Raji (cell line): ENCODE data around the gene MCCC1.

ENCODE experiments used
- POLR2A ChIP-seq: IDR thresholded peaks from 2 replicates; pipeline ENCODE4 v1.6.1; 2011; ENCODE audit warnings: low read depth, low read length, control low read depth; ENCODE audit not compliant: insufficient read depth

Gene MCCC1

DNA sequence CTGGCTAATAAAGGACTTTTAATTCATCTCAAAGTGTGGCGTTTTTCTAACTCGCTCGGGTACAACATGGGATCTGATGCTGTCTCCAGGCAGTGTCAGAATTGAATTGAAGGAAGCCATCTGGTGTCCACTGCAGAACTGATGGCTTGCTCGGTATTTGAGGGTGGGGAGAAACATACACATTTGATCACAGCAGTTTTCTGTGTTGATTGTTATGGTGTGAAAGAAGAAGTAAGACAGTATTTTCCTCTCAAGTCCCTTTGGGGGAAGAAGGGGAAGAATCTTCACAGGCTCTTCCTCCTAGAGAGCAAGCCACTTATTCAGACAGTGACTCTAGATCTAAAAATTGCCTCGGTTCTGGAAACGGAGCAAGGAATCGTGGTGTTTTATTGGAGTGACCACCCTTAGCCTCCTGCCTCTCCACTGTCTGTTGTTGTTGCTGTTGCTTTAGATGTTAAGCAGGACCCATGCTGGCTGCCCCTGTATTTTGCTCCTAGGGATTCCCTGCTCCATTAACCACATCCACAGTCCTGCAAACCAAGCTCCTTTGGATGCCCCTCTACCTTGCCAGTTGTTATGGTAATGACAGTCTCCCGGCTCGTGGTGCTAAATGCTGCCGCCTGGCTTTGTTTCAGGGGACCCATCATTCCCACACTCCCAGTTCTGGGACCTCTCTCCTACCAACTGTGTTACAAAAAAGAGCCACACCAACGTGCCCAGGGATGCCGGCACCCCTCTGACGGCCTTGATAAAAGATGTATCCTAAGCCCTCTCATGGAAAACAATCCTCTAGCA lies 15.3 kb upstream of the MCCC1 start:
- TF ChIP-seq POLR2A = no peak

- no peak for TF ChIP-seq POLR2A
Measured at GRCh38 chr3:183108470-183108869, 9.2 kb upstream of the MCCC1 start.

DNA sequence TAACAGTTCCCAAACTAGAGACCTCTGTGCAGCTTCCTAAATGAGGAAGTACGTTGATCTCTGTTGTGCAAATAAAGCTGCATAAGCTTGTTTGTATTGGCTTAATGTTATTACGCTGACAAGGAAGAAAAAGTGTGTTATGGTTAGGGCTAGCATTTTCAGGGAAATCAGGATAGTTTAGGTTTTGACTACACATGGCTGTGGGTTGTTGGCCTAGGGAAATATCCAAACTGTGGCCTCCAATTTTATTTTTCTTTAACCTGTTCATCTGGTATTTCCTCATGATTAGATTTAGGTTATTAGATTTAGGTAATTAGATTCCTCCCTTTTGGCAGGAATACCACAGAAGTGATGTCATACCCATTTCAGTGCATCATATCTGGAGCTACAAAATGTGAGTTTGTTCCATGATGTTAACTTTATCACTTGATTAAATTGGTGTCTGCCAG lies 8.7 kb upstream of the MCCC1 start:
- no peak for TF ChIP-seq POLR2A

DNA sequence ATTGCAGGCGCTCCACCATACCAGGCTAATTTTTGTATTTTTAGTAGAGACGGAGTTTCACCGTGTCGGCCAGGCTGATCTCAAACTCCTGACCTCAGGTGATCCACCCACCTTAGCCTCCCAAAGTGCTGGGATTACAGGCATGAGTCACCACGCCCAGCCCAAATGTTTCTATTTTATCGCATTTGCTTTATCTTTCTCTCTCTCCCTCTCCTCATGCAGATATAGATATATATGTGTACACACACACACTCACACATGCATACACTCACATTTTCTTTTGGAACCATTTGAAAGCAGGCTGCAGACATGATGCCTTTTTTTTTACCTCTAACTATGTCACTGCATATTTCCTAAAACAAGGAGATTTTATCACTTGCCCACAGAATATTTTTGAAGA lies 7.3 kb upstream of the MCCC1 start:
- TF ChIP-seq POLR2A = no peak

GRCh38 chr3:183100376-183100775 lies 1.1 kb upstream of the MCCC1 start:
- no peak for TF ChIP-seq POLR2A

DNA sequence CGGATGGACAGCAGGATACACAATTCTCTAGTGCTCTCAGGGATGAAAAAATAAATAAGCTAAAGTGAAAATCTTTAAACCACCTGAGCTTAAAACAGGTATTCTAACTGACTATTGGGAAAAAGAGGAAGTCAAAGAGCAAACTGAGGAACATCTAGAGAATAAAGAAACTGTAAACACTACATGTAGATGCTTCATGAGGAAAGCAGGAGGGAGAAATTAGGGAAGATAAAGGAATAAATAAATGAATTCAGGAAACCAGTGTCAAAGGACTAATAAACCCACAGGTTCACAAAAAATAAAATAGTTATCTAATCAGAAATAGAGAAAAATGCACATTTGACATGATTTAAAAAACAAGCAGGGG lies 525 bp upstream of the MCCC1 start:
- no peak for TF ChIP-seq POLR2A

DNA sequence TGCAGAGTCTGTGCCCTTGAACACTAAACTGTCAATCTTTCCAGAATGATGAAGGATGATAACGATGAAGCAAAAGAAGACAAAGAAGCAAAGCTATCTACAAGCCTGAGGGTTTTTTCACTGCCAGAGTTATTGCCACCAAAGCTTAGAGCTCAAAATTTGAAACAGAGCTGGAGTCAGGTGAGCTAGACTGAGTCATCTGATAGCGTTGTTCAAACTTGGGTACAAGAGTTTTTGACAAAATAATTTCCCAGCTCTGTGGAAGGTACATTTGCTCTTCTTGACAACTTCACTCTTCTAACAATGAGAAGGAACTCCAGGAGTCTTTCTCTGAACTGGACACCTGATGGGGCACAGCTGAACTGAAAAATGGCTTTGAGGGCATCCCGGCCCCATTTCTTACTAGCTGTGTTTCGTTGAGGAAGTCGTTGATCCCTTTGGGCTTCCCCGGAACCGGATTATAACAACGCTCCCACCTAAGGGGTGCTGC lies 715 bp downstream of the MCCC1 start:
- no peak for TF ChIP-seq POLR2A

GRCh38 chr3:183094711-183095110 lies 4.6 kb downstream of the MCCC1 start:
- no peak for TF ChIP-seq POLR2A

DNA sequence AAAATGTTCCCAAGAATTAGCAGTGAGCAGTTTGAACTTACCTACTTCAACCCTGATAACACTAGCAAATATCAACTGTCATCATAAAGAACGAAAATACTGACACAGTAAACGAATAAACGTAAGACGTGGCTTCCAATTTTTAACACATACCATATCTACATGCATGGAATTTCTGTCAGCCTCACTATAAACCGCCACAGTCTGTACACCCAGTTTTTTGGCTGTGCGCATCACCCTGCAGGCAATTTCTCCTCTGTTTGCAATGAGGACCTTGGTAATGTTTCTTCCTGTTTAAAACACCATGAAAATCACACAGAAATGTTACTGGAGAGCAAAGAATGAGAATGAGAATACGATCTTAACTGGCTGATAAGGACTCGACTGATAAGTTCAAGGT lies 7.0 kb downstream of the MCCC1 start:
- no peak for TF ChIP-seq POLR2A

GRCh38 chr3:183087184-183087583 lies 12.1 kb downstream of the MCCC1 start:
- no peak for TF ChIP-seq POLR2A

- no peak for TF ChIP-seq POLR2A
Measured at GRCh38 chr3:183085634-183086390, 13.5 kb downstream of the MCCC1 start.

DNA sequence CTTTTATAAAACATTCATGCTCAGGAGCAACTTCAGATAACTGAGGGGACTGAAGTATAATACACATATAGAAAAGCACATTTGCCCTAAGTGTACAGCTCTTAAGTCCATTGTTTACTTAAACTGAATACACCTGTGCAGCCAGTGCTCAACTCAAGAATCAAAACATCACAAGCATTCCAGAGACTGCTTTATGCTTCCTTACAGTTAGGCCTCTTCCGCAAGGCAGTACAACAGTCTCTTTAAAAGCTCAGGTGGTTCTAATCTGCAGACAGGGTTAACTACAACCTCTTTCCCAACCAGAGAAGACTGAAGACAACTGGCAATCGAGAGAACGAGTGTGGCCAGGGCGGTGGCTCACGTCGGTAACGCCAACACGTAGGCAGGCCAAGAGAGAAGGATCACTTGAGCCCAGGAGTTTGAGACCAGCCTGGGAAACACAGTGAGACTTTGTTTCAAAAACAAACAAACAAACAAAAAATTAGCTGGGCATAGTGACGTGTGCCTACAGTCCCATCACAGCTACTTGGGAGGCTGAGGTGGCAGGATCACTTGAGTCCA lies 16.9 kb downstream of the MCCC1 start:
- no peak for TF ChIP-seq POLR2A

GRCh38 chr3:183081459-183082183 lies 17.7 kb downstream of the MCCC1 start:
- no peak for TF ChIP-seq POLR2A

- no peak for TF ChIP-seq POLR2A
Measured at GRCh38 chr3:183080628-183081027, 18.7 kb downstream of the MCCC1 start.

DNA sequence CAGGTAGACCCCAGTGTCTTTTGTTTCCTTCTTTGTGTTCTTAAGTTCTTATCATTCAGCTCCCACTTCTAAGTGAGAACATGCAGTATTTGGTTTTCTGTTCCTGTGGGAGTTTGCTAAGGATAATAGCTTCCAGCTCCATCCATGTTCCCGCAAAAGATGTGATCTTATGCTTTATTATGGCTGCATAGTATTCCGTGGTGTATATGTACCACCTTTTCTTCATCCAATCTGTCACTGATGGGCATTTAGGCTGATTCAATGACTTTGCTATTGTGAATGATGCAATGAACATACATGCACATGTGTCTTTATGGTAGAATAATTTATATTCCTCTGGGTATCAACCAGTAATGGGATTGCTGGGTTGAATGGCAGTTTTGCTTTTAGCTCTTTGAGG lies 24.4 kb downstream of the MCCC1 start:
- TF ChIP-seq POLR2A = no peak
